Vagina (tissue), 2 donors: ENCODE data around the gene GPR62.

Experiments used
- POLR2A ChIP-seq, 2 donors: fragments of 450-650 bp; IDR thresholded peaks; one replicate each; pipeline ENCODE4 v1.6.1; 2017; ENCODE audit warnings: antibody characterized with exemption in 2 of 2, mild to moderate bottlenecking in 2 of 2, moderate library complexity in 2 of 2
- POLR2AphosphoS5 ChIP-seq, 2 donors: sonication (generic); formaldehyde crosslinking; IDR thresholded peaks; one replicate each; pipeline ENCODE4 v1.9.0; 2017; ENCODE audit warnings: antibody characterized with exemption in 2 of 2, mild to moderate bottlenecking in 2 of 2, low read depth in 1 of 2; ENCODE audit not compliant: insufficient read depth in 1 of 2
- TF ChIP-seq, protein P1 (sequence below), 3 experiments: fragments of 450-650 bp in 2 of 3; fragments of 200-600 bp in 1 of 3; sonication (generic) in 1 of 3; IDR thresholded peaks; one replicate each; pipeline ENCODE4 v1.5.1; 2017 to 2019; ENCODE audit warnings: antibody characterized with exemption in 3 of 3, mild to moderate bottlenecking in 2 of 3, moderate library complexity in 2 of 3

DNA sequence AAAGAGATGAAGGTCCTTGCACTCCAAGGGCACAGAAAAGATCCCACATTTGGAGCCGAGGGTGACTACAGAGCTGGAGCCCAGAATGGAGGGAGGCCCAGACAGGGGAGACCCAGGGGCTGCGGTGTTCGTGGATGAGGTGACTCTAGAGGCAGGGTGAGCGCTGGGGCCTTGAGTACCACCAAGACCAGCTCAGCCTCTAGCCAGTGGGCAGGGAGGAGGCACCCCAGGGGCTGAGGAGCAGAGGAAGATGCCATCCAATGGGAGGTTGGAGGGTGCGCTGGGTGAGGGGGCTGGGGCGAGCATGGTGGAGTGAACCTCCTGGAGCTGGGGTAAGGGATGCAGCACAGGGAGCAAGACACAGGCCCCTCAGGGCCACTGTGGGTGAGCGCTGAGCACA is 26.7 kb upstream of the GPR62 start:
- TF ChIP-seq, protein P1, sequence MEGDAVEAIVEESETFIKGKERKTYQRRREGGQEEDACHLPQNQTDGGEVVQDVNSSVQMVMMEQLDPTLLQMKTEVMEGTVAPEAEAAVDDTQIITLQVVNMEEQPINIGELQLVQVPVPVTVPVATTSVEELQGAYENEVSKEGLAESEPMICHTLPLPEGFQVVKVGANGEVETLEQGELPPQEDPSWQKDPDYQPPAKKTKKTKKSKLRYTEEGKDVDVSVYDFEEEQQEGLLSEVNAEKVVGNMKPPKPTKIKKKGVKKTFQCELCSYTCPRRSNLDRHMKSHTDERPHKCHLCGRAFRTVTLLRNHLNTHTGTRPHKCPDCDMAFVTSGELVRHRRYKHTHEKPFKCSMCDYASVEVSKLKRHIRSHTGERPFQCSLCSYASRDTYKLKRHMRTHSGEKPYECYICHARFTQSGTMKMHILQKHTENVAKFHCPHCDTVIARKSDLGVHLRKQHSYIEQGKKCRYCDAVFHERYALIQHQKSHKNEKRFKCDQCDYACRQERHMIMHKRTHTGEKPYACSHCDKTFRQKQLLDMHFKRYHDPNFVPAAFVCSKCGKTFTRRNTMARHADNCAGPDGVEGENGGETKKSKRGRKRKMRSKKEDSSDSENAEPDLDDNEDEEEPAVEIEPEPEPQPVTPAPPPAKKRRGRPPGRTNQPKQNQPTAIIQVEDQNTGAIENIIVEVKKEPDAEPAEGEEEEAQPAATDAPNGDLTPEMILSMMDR (IDR thresholded peaks at IDR 0.05), result no peak
- no peak for TF ChIP-seq POLR2A (IDR thresholded peaks at IDR 0.05)
- TF ChIP-seq POLR2AphosphoS5 (IDR thresholded peaks at IDR 0.05; ENCODE audit: insufficient read depth in 1 of 2, low read depth in 1 of 2), result no peak
